Stimulated activated CD8-positive, alpha-beta memory T cell treated with anti-CD3 and anti-CD28 coated beads, Interleukin-4, amount 100 ng/mL, for 1 hour (primary cell): ENCODE measurements around the gene DSP.

Experiments used
- DNase-seq, 2 donors: peaks; one replicate each; pipeline ENCODE4 v3.0.0-alpha.2; 2020; ENCODE audit warnings: low read depth in 2 of 2, low spot score in 1 of 2

Gene DSP, protein sequence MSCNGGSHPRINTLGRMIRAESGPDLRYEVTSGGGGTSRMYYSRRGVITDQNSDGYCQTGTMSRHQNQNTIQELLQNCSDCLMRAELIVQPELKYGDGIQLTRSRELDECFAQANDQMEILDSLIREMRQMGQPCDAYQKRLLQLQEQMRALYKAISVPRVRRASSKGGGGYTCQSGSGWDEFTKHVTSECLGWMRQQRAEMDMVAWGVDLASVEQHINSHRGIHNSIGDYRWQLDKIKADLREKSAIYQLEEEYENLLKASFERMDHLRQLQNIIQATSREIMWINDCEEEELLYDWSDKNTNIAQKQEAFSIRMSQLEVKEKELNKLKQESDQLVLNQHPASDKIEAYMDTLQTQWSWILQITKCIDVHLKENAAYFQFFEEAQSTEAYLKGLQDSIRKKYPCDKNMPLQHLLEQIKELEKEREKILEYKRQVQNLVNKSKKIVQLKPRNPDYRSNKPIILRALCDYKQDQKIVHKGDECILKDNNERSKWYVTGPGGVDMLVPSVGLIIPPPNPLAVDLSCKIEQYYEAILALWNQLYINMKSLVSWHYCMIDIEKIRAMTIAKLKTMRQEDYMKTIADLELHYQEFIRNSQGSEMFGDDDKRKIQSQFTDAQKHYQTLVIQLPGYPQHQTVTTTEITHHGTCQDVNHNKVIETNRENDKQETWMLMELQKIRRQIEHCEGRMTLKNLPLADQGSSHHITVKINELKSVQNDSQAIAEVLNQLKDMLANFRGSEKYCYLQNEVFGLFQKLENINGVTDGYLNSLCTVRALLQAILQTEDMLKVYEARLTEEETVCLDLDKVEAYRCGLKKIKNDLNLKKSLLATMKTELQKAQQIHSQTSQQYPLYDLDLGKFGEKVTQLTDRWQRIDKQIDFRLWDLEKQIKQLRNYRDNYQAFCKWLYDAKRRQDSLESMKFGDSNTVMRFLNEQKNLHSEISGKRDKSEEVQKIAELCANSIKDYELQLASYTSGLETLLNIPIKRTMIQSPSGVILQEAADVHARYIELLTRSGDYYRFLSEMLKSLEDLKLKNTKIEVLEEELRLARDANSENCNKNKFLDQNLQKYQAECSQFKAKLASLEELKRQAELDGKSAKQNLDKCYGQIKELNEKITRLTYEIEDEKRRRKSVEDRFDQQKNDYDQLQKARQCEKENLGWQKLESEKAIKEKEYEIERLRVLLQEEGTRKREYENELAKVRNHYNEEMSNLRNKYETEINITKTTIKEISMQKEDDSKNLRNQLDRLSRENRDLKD (N-terminal part only)

DNA sequence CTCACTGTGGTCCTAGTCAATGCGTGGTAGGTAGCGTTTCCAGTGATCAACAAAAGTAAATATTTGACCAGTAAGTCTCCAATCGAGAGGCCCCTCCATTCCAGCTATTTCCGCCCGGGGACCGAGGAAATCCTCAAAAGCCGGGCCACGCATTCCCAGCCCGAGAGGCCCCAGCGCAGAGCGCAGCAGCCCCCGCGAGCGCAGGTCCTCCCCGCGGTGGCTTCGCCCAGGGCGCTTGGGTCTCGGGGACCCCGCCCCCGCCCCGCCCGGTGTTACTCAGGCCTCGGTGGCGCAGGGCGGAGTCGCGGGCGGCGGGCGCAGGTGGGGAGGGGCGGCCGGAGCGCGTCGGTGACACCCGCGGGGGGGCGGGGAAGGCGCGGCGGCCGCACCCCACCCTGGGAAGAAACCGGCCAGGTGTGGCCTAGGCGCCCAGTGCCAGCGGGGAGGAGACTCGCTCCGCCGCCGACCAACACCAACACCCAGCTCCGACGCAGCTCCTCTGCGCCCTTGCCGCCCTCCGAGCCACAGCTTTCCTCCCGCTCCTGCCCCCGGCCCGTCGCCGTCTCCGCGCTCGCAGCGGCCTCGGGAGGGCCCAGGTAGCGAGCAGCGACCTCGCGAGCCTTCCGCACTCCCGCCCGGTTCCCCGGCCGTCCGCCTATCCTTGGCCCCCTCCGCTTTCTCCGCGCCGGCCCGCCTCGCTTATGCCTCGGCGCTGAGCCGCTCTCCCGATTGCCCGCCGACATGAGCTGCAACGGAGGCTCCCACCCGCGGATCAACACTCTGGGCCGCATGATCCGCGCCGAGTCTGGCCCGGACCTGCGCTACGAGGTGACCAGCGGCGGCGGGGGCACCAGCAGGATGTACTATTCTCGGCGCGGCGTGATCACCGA lies at the start of gene DSP:
DSP (plus strand) TSS at position 497 of the 890 bp plus-strand sequence; CDS start at position 742, 245 bp downstream.
- no peak for DNase-seq

DNA sequence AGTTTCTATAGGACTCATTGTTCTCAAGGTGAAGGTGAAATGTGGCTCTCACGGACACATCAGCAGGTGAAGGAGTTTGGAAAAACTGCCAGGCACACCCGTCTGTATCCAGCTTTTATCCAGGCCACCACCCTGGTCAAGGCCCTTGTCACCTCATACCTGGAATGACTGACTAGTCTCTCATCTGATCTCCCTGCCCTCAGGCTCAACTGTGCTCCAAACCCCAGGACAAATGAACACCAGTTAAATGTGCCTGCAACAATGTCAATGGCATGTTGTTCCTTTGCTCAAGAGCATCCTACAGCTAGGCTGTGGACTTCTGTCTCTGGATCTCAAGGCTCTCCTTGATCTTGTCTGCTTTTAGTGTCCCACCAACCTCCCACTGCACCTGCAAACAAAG lies 47.6 kb upstream of the DSP start:
- no peak for DNase-seq

DNA sequence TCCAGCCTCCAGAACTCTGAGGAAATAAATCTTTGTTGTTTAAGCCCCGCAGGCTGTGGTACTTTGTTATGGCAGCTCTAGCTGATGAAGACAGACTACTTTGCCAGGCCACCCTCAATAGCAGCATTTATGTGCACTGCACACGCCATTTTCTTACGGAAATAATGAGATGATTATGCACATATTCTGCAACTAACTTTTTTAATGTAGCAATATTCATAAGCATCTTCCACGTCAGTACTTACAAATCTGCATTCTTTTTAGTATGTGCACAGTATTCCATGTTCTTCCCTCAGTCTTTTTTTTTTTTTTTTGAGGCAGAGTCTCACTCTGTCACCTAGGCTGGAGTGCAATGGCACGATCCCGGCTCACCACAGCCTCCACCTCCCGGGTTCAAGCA lies 46.8 kb upstream of the DSP start:
- no peak for DNase-seq

DNA sequence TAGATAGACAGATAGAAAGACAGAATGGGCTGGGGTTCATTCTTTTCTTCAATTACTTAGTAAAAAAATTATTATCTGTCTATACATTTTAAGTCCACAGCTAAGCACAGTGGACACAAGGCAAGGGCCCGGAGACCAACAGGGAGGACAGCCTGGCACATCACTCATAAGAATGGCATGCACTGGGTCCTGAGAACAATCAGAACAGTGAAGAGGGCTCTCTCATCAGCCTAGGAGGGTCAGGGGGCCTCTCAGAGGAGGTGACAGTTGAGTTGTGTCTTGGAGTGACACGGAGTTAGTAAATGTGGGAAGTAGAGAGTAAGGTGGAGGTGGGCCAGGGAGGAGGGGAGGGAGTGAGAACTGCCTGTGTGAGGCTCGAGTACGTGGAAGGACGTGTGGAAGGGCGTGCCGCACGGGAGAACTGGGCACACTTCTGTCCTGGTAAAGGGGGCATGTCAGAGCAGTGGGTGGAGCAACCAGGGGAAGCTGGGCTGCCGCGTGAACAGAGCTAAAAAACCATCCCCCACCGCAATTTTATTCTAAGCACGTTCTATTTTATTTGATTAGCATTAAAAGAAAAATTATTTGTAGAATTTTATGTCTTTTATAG lies 45.1 kb upstream of the DSP start:
- DNase-seq, result no peak

DNA sequence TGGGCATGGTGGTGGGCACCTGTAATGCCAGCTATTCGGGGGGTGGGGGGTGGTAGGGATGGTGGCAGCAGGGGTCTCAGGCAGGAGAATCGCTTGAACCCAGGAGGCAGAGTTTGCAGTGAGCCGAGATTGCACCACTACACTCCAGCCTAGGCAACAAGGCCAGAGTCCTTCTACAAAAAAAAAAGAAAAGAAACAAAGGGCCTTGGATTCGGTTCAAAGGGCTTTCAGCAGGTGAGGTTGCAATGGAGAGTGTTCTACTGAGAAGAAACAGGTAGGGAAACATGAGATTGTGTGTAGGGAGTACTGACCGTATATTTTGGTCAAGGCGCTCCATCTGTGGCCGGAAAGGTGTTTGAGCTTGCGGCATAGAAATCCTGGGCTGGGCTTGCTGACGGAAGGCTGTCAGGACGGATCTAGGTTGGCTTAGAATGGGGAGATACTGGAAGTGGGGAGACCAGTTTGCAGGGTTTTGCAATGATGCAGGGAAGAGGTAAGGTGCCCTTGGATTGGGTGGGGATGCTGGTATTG lies 40.7 kb upstream of the DSP start:
- DNase-seq, result no peak

DNA sequence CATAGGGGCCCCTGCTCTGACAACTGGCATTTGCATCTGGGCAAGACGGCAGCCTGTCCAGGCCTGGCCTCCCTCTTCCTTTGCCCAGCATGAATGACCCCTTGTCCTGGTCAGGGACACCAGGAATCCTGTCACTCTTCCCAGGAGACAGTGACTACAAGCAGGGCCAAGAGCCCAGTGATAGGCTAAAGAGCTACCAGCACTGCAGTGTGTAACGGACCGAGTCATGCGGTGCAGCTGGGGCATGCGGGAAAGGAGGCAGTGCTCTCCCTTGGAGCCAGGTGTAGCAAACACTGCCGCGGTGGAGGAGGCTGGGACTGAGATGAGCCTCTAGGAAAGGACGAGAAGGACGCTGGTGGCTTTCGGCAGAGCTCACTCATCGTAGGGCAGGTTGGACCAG lies 38.7 kb upstream of the DSP start:
- no peak for DNase-seq

DNA sequence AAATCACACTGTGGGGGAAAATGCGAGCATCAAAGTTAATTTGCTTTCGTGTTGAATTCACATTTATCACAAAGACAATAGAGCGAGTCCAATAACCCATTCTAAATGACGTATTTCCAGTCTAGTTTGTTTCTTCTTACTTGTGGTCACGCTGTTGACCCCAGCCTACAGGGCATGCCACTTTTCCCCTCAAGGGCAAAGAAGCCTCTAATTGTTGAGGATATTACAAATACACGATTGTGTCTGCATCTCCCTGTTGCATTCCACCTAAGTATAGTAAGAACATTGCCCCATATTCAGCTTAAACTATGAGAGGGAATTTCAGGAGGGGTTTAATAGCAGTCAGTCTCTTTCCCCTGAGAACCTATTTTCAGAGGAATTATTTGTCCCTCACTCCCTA lies 37.4 kb upstream of the DSP start:
- DNase-seq, result no peak

DNA sequence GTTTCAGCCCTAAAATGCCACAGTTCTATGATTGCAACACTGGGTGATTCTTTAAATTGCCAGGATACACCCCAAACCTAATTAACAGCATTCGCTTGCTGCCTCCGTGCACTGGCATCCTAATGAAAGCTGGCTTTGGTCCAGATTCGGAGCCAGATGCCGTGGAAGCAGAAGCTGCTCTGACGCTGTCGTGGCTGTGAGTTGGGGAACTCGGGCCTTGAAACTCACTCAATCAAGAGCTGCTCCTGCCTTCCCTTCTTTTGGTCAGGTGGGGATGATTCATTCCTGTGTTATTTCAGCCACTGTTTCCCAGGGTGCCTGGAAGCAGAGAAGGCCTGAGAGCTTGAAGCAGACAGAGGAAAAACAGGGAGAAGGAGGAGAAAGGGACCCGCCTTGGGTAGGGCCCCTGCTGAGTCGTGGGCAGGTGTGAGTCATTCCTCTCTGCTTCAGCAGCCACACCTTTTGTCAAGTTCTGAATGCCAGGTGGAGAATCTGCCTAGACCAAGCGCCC lies 36.2 kb upstream of the DSP start:
- no peak for DNase-seq

DNA sequence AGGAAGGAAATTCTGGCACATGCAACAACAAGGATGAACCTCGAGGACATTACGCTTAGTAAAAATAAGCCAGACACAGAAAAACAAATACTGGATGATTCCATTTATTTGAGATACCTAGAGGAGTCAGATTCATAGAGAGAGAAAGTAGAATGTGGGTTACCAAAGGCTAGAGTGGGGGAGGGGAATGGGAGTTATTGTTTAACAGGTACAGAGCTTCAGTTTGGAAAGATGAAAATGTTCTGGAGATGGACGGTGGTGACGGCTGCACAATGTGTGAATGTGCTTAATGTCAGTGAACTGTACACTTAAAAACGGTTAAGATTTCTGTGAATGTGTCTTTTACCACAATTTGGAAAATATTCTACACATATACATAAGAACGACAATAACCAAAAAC lies 33.9 kb upstream of the DSP start:
- no peak for DNase-seq

DNA sequence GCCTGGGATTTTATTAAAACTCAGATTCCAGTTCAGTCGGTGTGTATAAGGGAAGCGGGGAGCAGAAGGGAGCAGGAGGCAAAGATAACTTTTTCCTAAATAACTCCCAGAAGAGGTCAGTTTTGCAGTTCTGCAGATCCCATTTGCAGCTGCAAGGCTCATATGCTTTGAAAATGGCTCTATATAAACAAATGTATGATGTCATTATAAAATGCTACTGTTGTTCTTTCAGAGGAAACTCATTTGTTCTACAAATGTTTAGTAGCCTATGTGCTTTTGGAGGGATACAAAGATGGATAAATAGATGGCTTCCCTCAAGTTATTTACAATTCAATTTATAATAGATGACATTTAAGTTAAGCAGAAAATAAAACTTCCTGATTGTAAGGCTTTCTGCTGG lies 29.2 kb upstream of the DSP start:
- no peak for DNase-seq

DNA sequence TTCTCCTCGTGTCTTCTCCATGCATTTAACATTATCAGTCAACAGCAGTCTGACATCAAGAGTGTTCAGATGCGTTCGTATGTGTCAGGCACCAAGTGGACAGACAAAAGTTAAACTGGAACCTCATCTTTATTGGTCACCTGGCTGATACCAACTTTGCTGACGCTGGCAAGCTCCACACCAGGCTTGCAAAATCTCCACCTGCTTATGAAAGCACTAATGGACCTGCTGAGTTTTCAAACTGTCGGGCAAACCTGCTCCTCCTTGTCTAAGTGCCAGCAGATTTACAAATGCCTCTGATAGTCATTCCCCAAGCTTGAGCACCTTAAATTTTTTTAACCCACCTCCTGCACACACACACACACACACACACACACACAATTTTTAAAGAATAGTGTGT lies 27.9 kb upstream of the DSP start:
- no peak for DNase-seq

DNA sequence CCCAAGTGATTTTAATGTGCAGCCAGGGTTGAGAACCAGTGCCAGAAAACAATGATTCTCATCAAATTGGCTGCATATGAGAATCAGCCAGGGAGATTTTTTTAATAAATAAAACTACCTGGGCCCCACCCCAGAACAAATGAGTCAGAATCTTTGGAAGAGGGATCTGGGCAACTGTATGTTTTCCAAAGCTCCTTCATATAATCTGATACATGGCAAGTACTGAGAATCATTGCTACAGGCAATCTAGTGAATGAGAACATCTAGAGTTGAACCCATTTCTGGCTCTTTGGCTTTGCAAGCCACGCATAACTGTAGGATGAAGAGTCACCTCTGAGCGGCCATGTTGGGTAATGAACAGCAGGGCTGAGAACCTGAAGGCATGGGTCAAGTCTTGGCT lies 26.1 kb upstream of the DSP start:
- DNase-seq, result no peak

DNA sequence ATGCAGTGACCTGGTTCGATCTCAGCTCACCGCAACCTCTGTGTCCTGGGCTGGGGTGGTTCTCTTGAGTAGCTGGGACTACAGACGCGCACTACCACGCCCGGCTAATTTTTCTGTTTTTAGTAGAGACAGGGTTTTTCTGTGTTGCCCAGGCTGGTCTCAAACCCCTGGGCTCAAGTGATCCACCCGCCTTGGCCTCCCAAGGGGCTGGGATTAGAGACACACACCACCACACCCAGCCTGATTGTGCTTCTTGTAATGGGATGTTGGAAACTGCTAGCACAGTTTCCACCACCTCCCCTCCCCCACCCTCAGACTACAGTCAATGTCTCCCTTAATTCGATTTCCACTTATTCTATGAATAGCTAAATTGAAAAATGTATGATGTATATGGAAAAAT lies 22.6 kb upstream of the DSP start:
- no peak for DNase-seq

DNA sequence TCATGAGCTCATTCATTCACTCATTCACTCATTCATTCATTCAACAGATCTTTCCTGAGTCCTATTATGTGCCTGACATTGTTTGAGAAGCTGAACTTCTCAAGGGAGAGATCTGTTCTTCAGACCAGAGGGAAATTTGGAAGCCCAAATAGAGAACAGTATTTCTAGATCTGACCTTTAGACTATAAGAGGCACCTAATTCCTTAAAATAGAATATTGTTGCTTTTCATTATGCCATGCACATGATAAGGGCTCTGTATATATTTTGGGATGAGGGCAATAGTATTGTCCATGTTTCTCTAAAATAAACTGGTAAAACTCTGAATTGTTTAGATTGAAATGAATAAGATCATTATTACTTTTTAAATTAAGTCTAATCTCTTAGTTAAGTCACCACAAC lies 18.6 kb upstream of the DSP start:
- DNase-seq, result no peak

DNA sequence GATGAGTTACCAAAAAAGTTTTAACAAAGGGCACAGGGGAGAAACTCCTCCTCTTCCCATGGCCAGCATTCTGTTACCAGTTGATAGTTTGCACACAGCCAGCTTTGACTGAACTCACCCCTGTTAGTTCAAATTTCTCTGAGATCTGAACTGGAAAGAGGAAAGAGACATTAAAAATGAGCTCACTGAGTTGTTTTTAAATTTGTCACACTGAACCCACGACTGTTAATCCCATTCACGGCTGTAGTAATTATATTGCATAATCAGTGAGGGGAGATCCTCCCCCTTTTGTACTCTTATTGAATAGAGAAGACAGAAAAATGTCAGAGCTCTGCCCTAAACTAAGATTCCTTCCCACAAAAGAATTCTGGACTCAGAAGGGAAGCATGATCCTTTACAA lies 17.5 kb upstream of the DSP start:
- no peak for DNase-seq

DNA sequence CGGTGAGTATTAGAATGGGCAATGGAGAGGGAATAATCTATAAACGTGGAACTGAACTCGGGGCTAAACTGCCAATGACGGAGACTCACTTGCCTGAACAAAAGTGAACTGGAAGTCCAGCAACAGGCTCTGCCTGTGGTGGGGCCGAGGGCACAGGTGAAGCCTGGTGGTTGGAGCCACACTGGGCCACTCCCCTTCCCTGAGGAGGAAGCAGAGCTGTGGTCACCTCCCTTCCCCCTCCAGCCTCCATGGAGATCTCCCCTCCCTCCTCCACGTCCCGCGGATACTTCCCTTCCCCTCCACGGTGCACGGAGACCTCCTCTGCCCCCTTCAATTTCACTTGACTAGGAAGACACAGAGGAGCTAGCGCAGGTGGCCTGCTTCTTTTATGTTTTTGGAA lies 14.7 kb upstream of the DSP start:
- no peak for DNase-seq

DNA sequence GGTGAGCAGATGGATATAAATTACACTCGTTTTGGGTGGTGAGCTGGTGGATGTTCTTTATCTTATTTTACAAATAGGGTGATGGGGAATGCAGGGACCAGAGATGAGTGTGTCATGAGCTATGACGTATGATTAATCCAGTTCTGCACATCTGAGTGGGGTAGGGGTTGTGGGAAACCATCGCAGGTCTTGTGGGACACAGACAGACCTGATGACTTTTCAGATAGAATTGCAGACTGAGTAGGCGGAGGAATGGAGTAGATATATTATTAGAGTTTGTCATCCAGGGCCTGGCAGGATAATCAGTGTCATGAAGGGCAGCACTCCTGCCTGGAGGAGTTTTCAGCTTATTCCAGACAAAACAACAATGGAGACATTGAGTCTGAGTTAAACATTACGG lies 12.9 kb upstream of the DSP start:
- no peak for DNase-seq

DNA sequence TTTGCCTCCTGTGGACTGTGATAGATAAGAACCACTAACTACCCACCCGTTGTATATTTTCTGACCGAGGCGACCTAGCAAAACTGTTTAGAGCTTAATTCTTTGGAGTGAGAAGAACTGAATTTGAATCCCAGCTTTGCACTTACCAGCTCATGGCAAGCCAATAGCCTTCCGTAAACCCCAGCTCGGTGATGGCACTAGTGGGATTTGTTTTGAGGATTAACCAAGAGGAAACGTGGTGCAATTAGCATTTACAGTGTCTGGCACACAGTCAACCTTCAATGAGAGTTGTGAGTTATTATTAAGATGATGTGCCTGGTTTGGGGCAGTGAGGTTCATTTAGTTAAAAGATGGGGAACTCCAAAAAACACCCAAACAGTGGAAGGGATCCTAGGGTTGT lies 12.3 kb upstream of the DSP start:
- DNase-seq, result no peak

DNA sequence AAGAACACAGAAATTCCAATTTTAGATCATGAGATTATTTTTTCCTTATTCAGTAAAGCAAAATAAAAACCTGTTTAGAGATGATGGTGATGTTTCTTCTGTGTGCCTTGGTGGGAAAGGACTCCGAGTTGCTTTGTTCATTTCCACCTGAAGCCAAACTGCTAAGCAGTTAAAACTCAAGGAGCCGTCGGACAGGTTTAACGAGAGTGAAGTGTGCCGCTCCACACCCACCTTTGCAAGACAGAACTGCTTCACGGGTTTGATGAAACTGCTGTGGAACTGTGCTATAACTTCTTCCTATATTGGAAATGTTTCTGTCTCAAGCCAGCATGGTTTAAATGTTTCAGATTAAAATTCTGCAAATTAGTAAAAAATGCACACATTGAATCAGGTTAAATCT lies 9.2 kb upstream of the DSP start:
- DNase-seq, result no peak

DNA sequence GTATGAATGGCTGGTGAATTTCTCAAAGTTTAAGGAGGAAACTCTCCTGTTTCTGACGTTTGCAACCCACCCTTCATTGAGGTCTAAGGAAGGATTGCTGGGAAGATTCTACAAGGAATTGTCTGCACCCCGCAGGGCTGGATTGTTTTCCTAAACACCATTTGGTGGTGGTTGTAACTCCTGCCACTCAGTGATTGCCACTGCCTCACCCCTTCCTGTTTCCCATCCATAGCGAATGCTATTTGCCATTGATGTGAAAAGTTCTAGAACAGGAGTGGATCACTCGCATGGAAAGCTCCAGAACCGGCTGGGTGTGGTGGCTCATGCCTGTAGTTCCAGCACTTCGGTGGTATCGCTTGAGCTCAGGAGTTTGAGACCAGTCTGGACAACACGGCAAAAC lies 8.7 kb upstream of the DSP start:
- no peak for DNase-seq
